ENCODE results near the gene ACVR1B. TPM values are rescaled to one million over a fixed set of nuclear protein-coding genes. Genes with fewer than 3 reads are reported as not detected.
A peak's percentile ranks its signal among the peaks of the same experiment; 100 is the strongest.

Gene ACVR1B
- total RNA-seq, 1 experiment from 2014 or later = 22.4 TPM

DNA sequence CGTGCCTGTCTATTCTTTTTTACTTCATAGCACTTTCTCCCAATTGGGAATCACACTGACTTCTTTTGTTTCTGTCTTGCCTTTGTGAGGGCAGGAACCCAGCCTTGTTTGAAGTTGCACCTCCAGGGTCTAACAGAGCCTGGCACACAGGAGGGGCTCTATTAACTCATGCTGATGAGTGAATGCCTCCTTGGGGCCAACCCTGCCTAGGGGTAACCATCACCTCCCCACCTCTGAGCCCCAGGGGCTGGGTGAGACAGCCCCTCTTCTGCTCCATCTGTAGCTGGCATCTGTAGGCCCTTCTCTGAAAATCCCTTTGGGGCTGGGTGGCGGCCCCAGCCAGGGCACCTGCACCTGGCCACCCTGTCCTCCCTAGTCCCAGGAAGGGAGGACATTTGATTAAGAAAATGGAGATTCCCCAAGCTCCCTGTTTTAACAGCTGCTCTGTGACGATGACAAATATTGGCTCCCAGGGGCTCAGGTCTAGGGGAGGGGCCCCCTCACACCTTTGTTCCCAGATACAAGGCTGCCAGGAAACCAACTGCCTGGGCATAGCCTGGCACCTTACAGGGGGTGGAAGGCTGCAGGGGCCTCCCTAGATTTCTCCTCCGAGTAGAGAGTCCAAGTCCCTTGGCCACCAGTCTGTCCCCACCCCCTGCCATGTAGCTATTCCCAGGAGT, 67.1 kb downstream of the ACVR1B start:
- H3K27me3 ChIP-seq = peaks cover 5% of the 10 kb centered on the region
- H3K36me3 ChIP-seq = peaks cover 2% of the 10 kb centered on the region; the same call in 1 of the 2 replicates
- H3K9me3 ChIP-seq (replicated peaks) = no peaks in the 10 kb centered on the region
- DNase-seq = no peak
- no peak overlapping the region for H3K27ac ChIP-seq
- peaks cover 5% of the 10 kb centered on the region; the same call in 1 of the 2 replicates for H3K4me1 ChIP-seq
- H3K4me3 ChIP-seq = no peak overlapping the region

DNA sequence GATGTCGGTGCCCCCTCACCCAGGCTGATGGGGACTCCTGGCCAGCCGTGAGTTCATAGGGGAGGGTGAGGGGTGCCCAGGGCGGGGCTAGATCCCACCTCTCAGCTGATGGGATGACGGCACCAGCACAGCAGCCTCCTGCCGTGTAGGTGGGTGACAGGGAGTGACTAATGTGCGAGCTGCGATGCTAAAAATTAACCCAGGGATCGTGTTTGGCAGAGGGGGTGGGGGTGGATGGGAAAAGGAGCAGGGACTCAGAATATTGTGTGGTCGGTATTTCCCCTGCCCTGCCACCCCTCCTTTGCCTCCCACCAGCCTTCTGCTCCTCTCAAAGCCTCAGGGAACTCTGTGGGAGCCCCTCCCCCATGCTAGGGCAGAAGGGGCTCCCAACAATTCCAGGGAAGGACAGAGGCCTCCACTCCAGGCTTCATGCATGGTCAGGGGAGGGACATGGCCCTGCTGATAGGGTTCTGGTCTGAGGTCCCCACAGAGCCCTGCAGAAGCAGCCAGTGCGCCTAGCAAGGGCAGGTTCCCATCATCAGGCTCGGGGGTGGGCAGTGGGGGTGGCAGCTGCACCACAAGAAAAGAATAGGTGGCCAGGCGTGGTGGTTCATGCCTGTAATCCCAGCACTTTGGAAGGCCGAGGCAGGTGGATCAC, 67.7 kb downstream of the ACVR1B start:
- Histone ChIP-seq H3K9me3 (replicated peaks) (no peaks in the 10 kb centered on the region), H3K27ac (no peak overlapping the region), H3K27me3 (peaks cover 5% of the 10 kb centered on the region), H3K4me3 (no peak overlapping the region), H3K4me1 (peaks cover 5% of the 10 kb centered on the region; the same call in 1 of the 2 replicates), H3K36me3 (peaks cover under 1% of the 10 kb centered on the region; the same call in 1 of the 2 replicates)
- no peak for DNase-seq

DNA sequence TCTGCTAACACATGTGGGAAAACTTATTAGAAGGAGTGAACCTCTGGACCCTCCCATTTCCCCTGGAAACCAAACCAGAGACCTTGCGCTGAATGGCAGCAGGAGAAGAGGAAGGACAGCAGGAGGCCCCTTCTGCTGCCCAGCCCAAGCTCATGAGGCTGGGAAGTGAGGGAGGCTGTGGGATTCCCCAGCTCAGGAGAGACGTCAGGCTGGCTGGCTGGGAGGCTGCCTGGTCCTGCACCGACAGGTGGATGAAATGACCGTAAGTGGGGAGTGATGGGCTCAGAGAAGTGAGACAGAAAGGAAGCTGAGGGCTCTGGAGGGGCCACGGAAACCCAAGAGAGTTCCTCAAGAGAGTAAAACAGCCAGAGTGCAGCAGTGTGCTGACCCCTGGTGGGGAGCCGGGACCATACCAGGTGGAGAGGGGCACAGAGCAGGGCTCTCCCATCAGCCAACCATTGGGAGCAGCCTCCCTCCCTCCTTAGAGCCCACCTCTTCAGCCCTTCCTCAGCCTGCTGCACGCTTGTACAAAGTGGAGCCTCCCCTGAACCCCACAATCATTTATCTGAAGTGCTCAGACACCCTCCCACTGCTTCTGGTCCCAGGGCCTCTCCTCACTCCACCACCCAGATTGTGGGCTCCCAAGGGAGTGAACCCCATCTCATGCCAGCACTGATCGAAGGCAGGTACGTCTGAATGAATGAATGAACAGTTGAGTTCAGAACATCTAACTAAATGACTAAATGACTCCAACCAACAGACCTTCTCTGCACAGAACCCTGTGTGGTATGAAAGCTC, 69.2 kb downstream of the ACVR1B start:
- peak; percentile 81 to 85 for DNase-seq
- Histone ChIP-seq H3K36me3 (no peaks in the 10 kb centered on the region), H3K27me3 (peaks cover 5% of the 10 kb centered on the region), H3K4me1 (peaks cover 5% of the 10 kb centered on the region; the same call in 1 of the 2 replicates), H3K4me3 (no peak overlapping the region), H3K9me3 (replicated peaks) (no peaks in the 10 kb centered on the region), H3K27ac (no peak overlapping the region)

DNA sequence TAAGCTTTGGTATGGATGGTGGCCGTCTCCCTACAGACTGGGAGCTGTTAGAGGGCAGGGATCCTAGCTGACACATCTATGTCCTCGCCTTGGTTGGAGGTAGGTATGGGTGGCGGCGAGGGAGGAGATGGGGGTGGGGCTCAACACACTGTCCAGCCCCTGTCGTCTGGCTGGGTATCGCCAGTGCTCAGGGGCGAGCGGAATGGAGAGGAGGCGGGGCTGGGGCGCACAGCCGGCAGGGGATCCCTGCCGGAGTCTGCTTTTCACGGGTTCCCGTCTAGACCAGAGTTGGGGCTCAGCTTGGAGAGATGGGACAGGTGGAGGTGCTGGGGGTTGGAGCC, 71.3 kb downstream of the ACVR1B start:
- no peak for DNase-seq
- H3K4me1 ChIP-seq = peaks cover 18% of the 10 kb centered on the region
- H3K27ac ChIP-seq = no peak overlapping the region
- peaks cover 5% of the 10 kb centered on the region for H3K27me3 ChIP-seq
- H3K36me3 ChIP-seq = no peaks in the 10 kb centered on the region
- H3K4me3 ChIP-seq = peak overlapping the region; percentile 54
- no peaks in the 10 kb centered on the region for H3K9me3 ChIP-seq (replicated peaks)

DNA sequence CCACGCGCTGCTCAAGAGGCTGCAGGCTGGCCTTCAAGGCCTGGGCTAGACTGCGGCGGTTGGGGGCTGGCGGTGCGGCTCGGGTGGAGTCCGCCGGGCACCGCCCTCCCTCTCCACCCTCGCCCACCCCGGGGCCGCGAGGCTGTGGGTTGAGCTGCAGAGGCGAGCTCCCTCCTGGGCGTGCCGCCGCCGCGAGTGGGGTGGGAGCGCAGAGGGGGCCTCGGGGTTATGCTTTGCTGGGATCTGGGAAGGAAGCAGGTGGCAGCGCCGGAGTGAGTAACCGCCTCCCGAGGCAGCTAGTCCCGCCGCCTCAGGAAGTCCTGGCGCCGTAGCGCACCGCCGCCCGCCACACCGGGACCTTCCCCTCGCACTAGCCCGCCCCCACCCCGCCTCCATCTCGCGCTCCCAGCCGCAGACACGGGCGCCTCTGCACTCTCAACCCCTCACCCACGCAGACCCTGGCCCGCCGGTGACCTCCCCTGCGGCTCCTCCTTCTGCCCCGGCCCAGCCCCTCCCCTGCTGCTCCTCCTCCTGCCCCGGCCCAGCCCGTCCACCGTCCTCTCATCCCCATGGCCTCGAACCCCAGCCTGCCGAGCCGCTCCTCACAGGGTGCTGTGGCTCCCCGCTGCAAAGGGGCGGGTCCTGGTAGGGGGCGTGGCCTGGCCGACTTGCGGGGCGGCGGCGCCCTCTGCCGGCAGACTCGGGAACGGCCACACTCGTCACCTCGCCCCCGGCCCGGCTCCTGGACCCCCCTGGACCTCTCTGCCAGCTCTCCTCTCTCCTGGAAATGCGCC, 71.9 kb downstream of the ACVR1B start:
- H3K4me3 ChIP-seq = peak overlapping the region; percentile 54
- no peaks in the 10 kb centered on the region for H3K36me3 ChIP-seq
- peak; percentile 85 to 92 for DNase-seq
- no peaks in the 10 kb centered on the region for H3K9me3 ChIP-seq (replicated peaks)
- H3K4me1 ChIP-seq = peaks cover 18% of the 10 kb centered on the region
- peaks cover 5% of the 10 kb centered on the region for H3K27me3 ChIP-seq
- H3K27ac ChIP-seq = no peak overlapping the region

DNA sequence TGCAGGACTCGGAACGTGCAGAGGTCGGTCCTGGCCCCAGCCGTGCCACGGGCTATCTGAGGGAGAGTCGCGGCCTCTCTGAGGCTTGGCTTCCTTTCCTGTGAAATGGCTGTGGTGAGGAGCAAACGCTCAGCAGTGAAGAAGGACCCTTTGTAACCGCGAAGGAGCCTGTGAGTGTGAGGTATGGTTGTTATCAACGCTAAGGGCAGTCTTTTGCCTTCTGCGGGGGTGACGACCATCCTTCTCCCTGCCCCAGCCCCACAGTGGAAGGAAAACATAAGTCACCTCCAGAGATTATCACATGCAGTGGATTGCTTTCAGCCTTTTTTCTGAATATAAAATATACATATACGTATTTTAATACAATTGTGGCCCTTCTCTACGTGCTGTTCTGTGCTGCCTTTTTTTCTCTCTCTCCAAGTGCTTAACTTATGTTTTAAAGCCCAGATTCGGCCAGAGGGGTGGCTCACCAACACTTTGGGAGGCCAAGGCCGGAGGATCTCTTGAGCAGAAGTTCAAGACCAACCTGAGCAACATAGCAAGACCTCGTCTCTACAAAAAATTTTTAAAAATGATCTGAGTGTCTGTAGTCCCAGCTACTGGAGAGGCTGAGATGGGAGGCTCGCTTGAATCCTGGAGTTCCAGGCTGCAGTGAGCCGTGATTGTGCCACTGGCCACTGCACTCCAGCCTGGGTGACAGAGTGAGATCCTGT, 72.6 kb downstream of the ACVR1B start:
- H3K9me3 ChIP-seq (replicated peaks) = no peaks in the 10 kb centered on the region
- peaks cover 13% of the 10 kb centered on the region for H3K4me1 ChIP-seq
- peaks cover 5% of the 10 kb centered on the region for H3K27me3 ChIP-seq
- no peaks in the 10 kb centered on the region for H3K36me3 ChIP-seq
- DNase-seq = no peak
- peak overlapping the region; percentile 54 for H3K4me3 ChIP-seq
- no peak overlapping the region for H3K27ac ChIP-seq

DNA sequence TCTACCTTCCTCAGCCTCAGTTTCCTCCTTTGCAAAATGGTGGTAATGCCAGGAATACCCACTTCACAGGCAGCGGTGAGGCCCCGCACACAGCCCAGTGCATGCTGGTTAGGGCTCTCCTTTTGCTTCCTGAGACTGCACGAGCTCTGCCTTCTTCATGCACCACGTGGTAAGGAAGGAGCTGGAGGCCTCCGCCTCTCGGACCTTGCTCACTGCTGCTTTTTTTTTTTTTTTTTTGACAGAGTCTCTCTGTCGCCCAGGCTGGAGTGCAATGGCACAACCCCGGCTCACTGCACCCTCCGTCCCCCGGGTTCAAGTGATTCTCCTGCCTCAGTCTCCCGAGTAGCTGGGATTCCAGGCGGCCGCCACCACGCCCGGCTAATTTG, 73.3 kb downstream of the ACVR1B start:
- DNase-seq = no peak
- H3K9me3 ChIP-seq (replicated peaks) = no peaks in the 10 kb centered on the region
- no peak overlapping the region for H3K27ac ChIP-seq
- no peaks in the 10 kb centered on the region for H3K36me3 ChIP-seq
- H3K4me3 ChIP-seq = no peak overlapping the region
- H3K27me3 ChIP-seq = peaks cover 5% of the 10 kb centered on the region
- H3K4me1 ChIP-seq = peaks cover 18% of the 10 kb centered on the region

DNA sequence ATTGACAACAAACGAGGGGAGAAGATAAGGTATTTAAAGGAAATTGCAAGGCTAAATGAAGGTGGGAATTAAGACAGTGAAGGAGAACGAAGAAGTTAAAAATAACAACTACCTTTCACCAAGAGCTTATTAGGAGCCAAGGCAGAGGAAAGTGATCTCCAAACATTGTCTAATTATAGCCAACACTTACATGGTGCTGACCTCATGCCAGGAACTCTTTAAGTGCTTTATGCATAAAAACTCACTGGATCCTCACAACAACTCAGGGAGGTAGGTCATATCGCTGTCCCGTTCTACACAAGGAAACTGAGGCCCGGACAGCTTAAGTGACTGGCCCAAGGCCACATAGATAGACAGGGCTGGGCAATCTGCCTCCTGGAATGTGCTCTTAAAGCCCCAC, 74.8 kb downstream of the ACVR1B start:
- peaks cover 5% of the 10 kb centered on the region for H3K27me3 ChIP-seq
- no peaks in the 10 kb centered on the region for H3K9me3 ChIP-seq (replicated peaks)
- DNase-seq = no peak
- H3K36me3 ChIP-seq = no peaks in the 10 kb centered on the region
- H3K4me3 ChIP-seq = no peak overlapping the region
- no peak overlapping the region for H3K27ac ChIP-seq
- H3K4me1 ChIP-seq = peaks cover 21% of the 10 kb centered on the region

DNA sequence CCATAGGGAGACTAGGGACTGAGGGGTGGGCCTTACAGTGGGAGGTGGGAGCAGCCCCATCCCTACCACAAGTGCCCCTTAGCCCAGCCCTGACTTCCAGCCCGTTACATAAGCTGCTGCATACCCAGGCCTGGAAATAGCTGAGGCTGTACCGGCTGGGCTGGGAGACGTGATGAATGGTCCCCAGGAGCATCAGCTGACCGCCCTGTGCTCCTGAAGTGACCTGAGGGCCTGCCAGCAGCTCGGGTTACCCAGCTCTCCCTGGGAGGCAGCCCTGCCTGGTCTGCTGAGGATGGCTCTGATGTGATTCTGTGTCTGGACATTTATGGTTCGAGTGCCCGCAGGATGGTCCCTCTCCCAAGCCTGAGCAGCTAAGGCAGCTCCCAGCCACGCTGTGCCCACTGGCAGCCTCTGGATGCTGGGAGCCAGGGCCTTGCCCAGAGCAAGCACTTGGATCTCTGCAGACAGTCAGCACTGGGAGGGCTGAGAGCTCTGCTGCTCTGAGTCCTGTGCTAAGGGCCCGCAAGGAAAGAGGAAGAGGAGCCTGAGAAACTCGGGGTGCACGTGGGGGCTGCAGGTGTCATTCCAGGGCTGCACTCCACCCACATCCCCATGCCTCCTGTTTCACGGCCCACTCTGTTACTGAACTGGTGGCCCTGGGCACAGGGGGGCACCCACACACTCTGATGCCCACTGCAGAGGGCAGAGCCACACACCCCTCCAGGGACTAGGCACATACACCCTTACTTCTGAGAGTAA, 75.8 kb downstream of the ACVR1B start:
- DNase-seq = no peak
- no peak overlapping the region for H3K27ac ChIP-seq
- H3K4me1 ChIP-seq = peaks cover 21% of the 10 kb centered on the region
- no peaks in the 10 kb centered on the region for H3K36me3 ChIP-seq
- no peaks in the 10 kb centered on the region for H3K9me3 ChIP-seq (replicated peaks)
- no peak overlapping the region for H3K4me3 ChIP-seq
- peaks cover 5% of the 10 kb centered on the region for H3K27me3 ChIP-seq

DNA sequence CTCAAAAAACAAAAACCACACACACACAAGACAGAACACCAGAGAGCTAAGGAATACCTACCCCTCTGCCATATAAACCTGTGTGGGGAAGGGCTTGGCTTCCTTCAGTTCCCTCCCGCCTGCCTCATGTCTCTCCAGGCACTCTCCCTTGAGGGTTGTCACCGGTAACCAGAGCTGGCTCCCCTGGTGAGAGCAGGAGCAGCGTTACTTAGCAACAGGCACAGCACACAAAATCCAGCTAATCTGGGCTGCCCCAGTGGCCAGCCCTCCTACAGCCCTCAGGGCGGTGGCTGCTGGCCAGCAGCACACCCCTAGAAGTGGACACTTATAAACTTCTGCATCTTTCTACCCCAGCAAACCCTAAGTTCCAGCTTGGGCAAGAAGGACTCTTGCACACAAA, 78.2 kb downstream of the ACVR1B start:
- no peaks in the 10 kb centered on the region; the same call in none of the 2 replicates for H3K27me3 ChIP-seq
- H3K36me3 ChIP-seq = no peaks in the 10 kb centered on the region
- H3K27ac ChIP-seq = no peak overlapping the region
- H3K4me1 ChIP-seq = peaks cover 31% of the 10 kb centered on the region
- peak; percentile 89 to 91 for DNase-seq
- H3K9me3 ChIP-seq (replicated peaks) = no peaks in the 10 kb centered on the region
- no peak overlapping the region for H3K4me3 ChIP-seq

DNA sequence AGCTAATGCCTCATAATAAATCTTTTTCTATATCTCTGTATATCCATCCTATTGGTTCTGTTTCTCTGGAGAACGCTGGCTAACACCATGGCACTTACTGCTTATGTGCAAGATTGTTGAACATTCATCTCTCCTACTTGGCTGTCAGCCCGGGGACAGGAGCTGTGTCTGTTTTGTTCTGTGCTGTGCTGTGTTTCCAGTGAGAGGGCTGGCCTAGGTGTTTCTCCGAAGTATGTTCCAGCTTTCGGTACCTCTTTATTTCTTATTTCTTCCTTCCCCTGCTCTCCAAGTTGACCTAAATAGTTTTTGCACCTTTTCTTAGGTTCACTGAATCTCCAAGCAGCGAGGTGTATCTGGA, 80.9 kb downstream of the ACVR1B start:
- Histone ChIP-seq H3K4me3 (0 out of 2 replicates have a peak overlapping the region, but pooled peaks have one; percentile 5), H3K4me1 (peaks cover 26% of the 10 kb centered on the region), H3K36me3 (no peaks in the 10 kb centered on the region), H3K27ac (no peak overlapping the region), H3K27me3 (no peaks in the 10 kb centered on the region; the same call in none of the 2 replicates), H3K9me3 (replicated peaks) (no peaks in the 10 kb centered on the region)
- DNase-seq = no peak

DNA sequence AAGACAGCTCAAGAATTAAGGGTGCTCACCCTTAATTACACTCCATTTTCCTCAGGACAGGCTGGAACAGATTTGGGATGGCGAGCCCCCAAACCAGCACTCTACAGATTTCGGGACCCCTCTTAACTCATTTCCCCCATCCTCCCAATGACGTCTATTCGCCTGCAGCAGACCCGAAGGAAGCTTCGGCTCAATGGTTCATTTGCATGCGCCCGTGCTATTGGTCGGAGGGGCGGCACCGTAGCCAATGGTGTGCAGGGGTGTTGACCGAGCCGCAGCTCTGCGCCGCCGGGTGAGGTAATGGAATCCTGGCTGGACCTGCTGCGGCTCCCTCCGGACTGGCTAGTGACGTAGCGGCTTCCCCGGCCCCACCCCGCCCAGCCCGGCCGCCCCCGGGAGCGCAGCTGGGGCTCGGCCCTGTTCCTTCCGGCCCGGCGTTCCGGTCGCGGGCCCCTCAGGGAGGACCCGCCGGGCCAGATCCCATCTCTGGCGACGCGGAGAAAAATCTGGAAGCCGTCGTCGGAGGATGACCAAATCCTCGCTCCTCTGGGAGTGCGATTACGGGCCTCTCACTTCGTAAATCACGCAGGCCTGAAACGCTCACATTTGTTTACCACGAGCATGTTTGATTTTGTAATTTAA, 81.4 kb downstream of the ACVR1B start:
- H3K27ac ChIP-seq = peak overlapping the region; percentile 51
- no peaks in the 10 kb centered on the region for H3K36me3 ChIP-seq
- H3K9me3 ChIP-seq (replicated peaks) = no peaks in the 10 kb centered on the region
- peaks cover 26% of the 10 kb centered on the region for H3K4me1 ChIP-seq
- peak overlapping the region; percentile 53 for H3K4me3 ChIP-seq
- H3K27me3 ChIP-seq = no peaks in the 10 kb centered on the region; the same call in none of the 2 replicates
- peak; percentile 98 for DNase-seq

All from SJCRH30 (cell line).